DOHH2 (cell line): ENCODE data around the gene L3MBTL4.

Experiments used
- H3F3A ChIP-seq: fragments of 200-600 bp; sonication (generic), shearing (Covaris generic); 2 replicates; pipeline ENCODE4 v1.6.0; 2016; ENCODE audit warnings: antibody characterized with exemption, mild to moderate bottlenecking; ENCODE audit not compliant: control insufficient read depth, insufficient read depth
- H3K27ac ChIP-seq: fragments of 200-600 bp; sonication (generic); 2 replicates; pipeline ENCODE4 v1.5.1; 2014; ENCODE audit warnings: low read depth, mild to moderate bottlenecking, low read length, moderate library complexity
- H3K27me3 ChIP-seq: fragments of 200-600 bp; sonication (generic); 2 replicates; pipeline ENCODE4 v1.6.1; 2014; ENCODE audit warnings: mild to moderate bottlenecking, low read length, mixed read lengths; ENCODE audit not compliant: control insufficient read depth
- H3K36me3 ChIP-seq: fragments of 200-600 bp; sonication (generic); 2 replicates; pipeline ENCODE4 v1.6.1; 2014; ENCODE audit warnings: mild to moderate bottlenecking, low read length, moderate library complexity, mixed read lengths; ENCODE audit not compliant: control insufficient read depth
- H3K4me1 ChIP-seq: fragments of 200-600 bp; sonication (generic); 2 replicates; pipeline ENCODE4 v1.6.1; 2014; ENCODE audit warnings: mild to moderate bottlenecking, low read length, mixed read lengths; ENCODE audit not compliant: control insufficient read depth
- H3K4me2 ChIP-seq: fragments of 200-600 bp; sonication (generic); 2 replicates; pipeline ENCODE4 v1.6.0; 2014; ENCODE audit warnings: mild to moderate bottlenecking, low read length, moderate library complexity
- H3K4me3 ChIP-seq: fragments of 200-600 bp; sonication (generic); 2 replicates; pipeline ENCODE4 v1.5.1; 2014; ENCODE audit warnings: mild to moderate bottlenecking, low read length, mixed read lengths
- H3K79me2 ChIP-seq: fragments of 200-600 bp; sonication (generic); 2 replicates; pipeline ENCODE4 v1.6.1; 2014; ENCODE audit warnings: mild to moderate bottlenecking, low read length, mixed read lengths; ENCODE audit not compliant: control insufficient read depth
- H3K9me2 ChIP-seq: fragments of 200-600 bp; sonication (generic); replicated peaks from 2 replicates; pipeline ENCODE4 v1.6.1; 2014; ENCODE audit warnings: mild to moderate bottlenecking, low read length, mixed read lengths; ENCODE audit not compliant: control insufficient read depth
- H3K9me3 ChIP-seq: fragments of 200-600 bp; sonication (generic); 2 replicates; pipeline ENCODE4 v1.6.1; 2014; ENCODE audit warnings: antibody characterized with exemption, low read length, mixed read lengths; ENCODE audit not compliant: control insufficient read depth, insufficient read depth
- H4K20me1 ChIP-seq: fragments of 200-600 bp; sonication (generic); 2 replicates; pipeline ENCODE4 v1.6.0; 2014; ENCODE audit warnings: low read depth, mild to moderate bottlenecking, antibody characterized with exemption, low read length, moderate library complexity; ENCODE audit not compliant: control insufficient read depth, insufficient read depth
- EZH2phosphoT487 ChIP-seq: fragments of 200-600 bp; sonication (generic); IDR thresholded peaks from 2 replicates; pipeline ENCODE4 v1.6.1; 2017; ENCODE audit warnings: borderline replicate concordance, mild to moderate bottlenecking, antibody characterized with exemption, low read length, moderate library complexity, mixed read lengths
- TF ChIP-seq, protein P1 (sequence below): fragments of 200-600 bp; sonication (generic); IDR thresholded peaks from one replicate; pipeline ENCODE4 v1.5.1; 2014; ENCODE audit warnings: antibody characterized with exemption, mild to moderate bottlenecking, low read depth, low read length; ENCODE audit not compliant: poor library complexity, severe bottlenecking

L3MBTL4 gene

DNA sequence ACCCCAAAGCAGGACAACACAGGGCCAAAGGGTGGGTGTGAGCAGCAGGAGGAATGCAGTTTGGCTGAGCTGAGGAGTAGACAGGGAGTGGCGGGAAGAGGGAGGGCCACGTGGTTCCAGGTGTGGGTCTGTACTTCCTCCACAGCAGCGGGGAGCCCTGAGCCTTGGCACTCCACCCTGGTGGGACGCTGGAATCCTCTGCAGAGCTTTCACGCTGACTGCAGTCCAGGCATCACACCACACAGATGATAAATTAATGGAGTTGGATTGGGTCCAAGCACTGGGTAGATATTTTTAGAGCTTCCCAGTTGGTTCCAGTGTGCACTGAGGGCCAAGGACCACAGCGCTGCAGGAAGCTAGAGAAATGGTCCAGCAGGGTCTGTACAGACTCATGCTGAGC lies 452.3 kb downstream of the L3MBTL4 start:
- no peaks in the 10 kb centered on the region for H3K27me3 ChIP-seq
- H3K79me2 ChIP-seq: no peaks in the 10 kb centered on the region
- TF ChIP-seq, protein P1, sequence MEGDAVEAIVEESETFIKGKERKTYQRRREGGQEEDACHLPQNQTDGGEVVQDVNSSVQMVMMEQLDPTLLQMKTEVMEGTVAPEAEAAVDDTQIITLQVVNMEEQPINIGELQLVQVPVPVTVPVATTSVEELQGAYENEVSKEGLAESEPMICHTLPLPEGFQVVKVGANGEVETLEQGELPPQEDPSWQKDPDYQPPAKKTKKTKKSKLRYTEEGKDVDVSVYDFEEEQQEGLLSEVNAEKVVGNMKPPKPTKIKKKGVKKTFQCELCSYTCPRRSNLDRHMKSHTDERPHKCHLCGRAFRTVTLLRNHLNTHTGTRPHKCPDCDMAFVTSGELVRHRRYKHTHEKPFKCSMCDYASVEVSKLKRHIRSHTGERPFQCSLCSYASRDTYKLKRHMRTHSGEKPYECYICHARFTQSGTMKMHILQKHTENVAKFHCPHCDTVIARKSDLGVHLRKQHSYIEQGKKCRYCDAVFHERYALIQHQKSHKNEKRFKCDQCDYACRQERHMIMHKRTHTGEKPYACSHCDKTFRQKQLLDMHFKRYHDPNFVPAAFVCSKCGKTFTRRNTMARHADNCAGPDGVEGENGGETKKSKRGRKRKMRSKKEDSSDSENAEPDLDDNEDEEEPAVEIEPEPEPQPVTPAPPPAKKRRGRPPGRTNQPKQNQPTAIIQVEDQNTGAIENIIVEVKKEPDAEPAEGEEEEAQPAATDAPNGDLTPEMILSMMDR: no peak
- no peak for TF ChIP-seq EZH2phosphoT487
- H3F3A ChIP-seq: no peaks in the 10 kb centered on the region
- no peaks in the 10 kb centered on the region for H3K9me2 ChIP-seq
- no peak overlapping the region for H3K4me2 ChIP-seq
- no peak overlapping the region for H3K27ac ChIP-seq
- no peaks in the 10 kb centered on the region for H4K20me1 ChIP-seq
- H3K36me3 ChIP-seq: no peaks in the 10 kb centered on the region
- H3K9me3 ChIP-seq: no peaks in the 10 kb centered on the region
- no peak overlapping the region for H3K4me3 ChIP-seq
- H3K4me1 ChIP-seq: peaks cover 13% of the 10 kb centered on the region

DNA sequence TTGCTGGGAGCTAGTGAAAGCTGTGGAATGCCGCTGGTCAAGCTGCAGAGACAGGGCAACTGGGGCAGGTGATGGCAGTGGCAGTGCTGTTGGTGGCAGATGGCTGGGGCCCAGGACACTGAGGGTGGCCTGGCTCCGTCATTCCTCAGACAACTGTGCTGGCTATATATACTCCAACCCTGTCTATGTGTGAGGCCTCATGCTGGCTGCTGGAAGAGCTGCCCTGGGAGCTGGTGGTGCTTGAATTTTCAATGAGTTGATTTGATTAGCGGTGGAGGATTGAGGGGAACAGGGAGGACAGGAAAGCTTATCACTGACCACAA lies 452.9 kb downstream of the L3MBTL4 start:
- Histone ChIP-seq H3F3A (no peaks in the 10 kb centered on the region), H3K36me3 (no peaks in the 10 kb centered on the region), H3K4me3 (no peak overlapping the region), H3K79me2 (no peaks in the 10 kb centered on the region), H3K27me3 (no peaks in the 10 kb centered on the region), H4K20me1 (no peaks in the 10 kb centered on the region), H3K9me2 (no peaks in the 10 kb centered on the region), H3K27ac (no peak overlapping the region), H3K9me3 (no peaks in the 10 kb centered on the region), H3K4me1 (peaks cover 13% of the 10 kb centered on the region), H3K4me2 (peak overlapping the region; percentile 36; the same call in 1 of the 2 replicates)
- TF ChIP-seq, protein P1: no peak
- no peak for TF ChIP-seq EZH2phosphoT487

DNA sequence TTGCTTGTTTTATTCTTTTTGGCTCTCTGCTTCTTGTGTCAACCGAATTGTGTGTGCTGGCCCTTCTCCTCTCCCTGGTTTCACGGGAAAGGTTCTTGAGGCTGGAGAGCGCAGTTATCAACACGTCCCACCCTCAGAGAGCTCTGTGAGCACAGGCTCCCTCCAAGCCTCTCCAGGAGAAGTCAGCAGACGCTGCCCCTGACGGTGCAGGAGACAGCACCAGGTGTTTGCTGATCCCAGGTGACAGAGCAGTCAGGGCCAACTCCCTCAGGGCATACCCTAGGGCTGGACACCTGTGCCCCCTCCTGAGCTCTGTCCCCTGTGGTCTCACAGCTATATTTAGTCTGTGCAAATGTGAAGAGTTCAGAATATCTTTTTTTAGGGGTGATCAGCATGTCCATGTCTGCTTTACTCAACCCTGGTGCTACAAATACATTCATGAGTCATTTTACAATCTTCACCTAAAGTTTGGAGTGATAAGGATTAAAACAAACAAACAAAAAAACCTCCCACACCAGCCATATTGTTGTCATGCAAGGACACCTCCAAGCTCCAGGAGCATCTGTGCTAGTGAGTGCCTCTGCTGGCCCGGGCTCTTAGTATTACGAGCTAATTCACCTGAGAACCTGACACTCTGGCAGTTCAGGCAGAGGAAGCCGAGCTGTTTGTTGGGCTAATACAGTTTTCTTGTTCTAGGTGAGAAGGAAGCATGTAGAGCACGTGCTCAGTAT lies 453.4 kb downstream of the L3MBTL4 start:
- TF ChIP-seq EZH2phosphoT487: no peak
- TF ChIP-seq, protein P1: no peak
- Histone ChIP-seq H3K4me2 (peak overlapping the region; percentile 36), H3K9me2 (no peaks in the 10 kb centered on the region), H3K27ac (no peak overlapping the region), H3K9me3 (no peaks in the 10 kb centered on the region), H3K27me3 (no peaks in the 10 kb centered on the region), H3K79me2 (no peaks in the 10 kb centered on the region), H4K20me1 (no peaks in the 10 kb centered on the region), H3K4me3 (no peak overlapping the region), H3F3A (no peaks in the 10 kb centered on the region), H3K36me3 (no peaks in the 10 kb centered on the region), H3K4me1 (peaks cover 13% of the 10 kb centered on the region)
